NK-92 (cell line): ENCODE measurements around the gene BAIAP2L2.
A peak's percentile ranks its signal among the peaks of the same experiment; 100 is the strongest.

Source experiments
- DNase-seq: peaks from one replicate; lab custom pipeline; 2025; ENCODE audit not compliant: unreplicated experiment; lab: John Stamatoyannopoulos, UW

BAIAP2L2 gene

GRCh38 chr22:38069372-38070249, 40.9 kb downstream of the BAIAP2L2 start:
- no peak for DNase-seq

GRCh38 chr22:38068641-38069371, 41.7 kb downstream of the BAIAP2L2 start:
- no peak for DNase-seq

- no peak for DNase-seq
Measured at GRCh38 chr22:38067761-38068360, 42.6 kb downstream of the BAIAP2L2 start.

GRCh38 chr22:38067028-38067415, 43.5 kb downstream of the BAIAP2L2 start:
- DNase-seq, result no peak

GRCh38 chr22:38066381-38067027, 44.0 kb downstream of the BAIAP2L2 start:
- no peak for DNase-seq

- DNase-seq, result no peak
Measured at GRCh38 chr22:38065539-38065938, 44.9 kb downstream of the BAIAP2L2 start.

GRCh38 chr22:38062791-38063190, 47.7 kb downstream of the BAIAP2L2 start:
- DNase-seq, result no peak

GRCh38 chr22:38056969-38057891, 53.3 kb downstream of the BAIAP2L2 start, which contains the start of gene PICK1:
Gene PICK1, plus strand, starts transcription at chr22:38057404. Its CDS starts 406 bp downstream, at chr22:38057810.
- DNase-seq, result no peak

- DNase-seq, result peak; percentile 6
Measured at GRCh38 chr22:38051900-38052862, 58.3 kb downstream of the BAIAP2L2 start.

GRCh38 chr22:38051261-38051660, 59.2 kb downstream of the BAIAP2L2 start:
- DNase-seq, result no peak

GRCh38 chr22:38050720-38051119, 59.8 kb downstream of the BAIAP2L2 start:
- DNase-seq, result no peak

GRCh38 chr22:38049812-38050619, 60.5 kb downstream of the BAIAP2L2 start:
- no peak for DNase-seq

- DNase-seq, result no peak
Measured at GRCh38 chr22:38046070-38046748, 64.3 kb downstream of the BAIAP2L2 start.

- no peak for DNase-seq
Measured at GRCh38 chr22:38043151-38044039, 67.1 kb downstream of the BAIAP2L2 start.

- no peak for DNase-seq
Measured at GRCh38 chr22:38042488-38042790, 68.0 kb downstream of the BAIAP2L2 start.

GRCh38 chr22:38041760-38042487, 68.6 kb downstream of the BAIAP2L2 start:
- DNase-seq, result no peak
